ENCODE data around the gene EFHC1.
"Not testable (repeated sequence)": the region's sequence is repeated elsewhere in the genome, so short reads cannot be mapped to it uniquely, and the experiment has no call there.

The EFHC1 gene

GRCh38 chr6:52400313-52401041, 19.7 kb upstream of the EFHC1 start:
- no peak for DNase-seq

GRCh38 chr6:52403086-52403485, 17.1 kb upstream of the EFHC1 start:
- no peak for DNase-seq

GRCh38 chr6:52403627-52404026, 16.5 kb upstream of the EFHC1 start:
- DNase-seq, result peak; percentile 0 to 46

GRCh38 chr6:52405243-52405642, 14.9 kb upstream of the EFHC1 start:
- no peak for DNase-seq

GRCh38 chr6:52407467-52407866, 12.7 kb upstream of the EFHC1 start:
- DNase-seq, result peak; percentile 5 to 56

GRCh38 chr6:52409499-52409898, 10.6 kb upstream of the EFHC1 start:
- DNase-seq, result no peak

- no peak for DNase-seq
Observed at GRCh38 chr6:52410979-52411378, 9.2 kb upstream of the EFHC1 start.

- DNase-seq, result no peak
Observed at GRCh38 chr6:52411911-52412310, 8.2 kb upstream of the EFHC1 start.

GRCh38 chr6:52415333-52415732, 4.8 kb upstream of the EFHC1 start:
- no peak for DNase-seq

GRCh38 chr6:52415917-52416628, 4.1 kb upstream of the EFHC1 start:
- no peak for DNase-seq

GRCh38 chr6:52416629-52417151, 3.5 kb upstream of the EFHC1 start:
- peak; percentile 19 to 71 for DNase-seq

- no peak for DNase-seq
Observed at GRCh38 chr6:52417675-52418111, 2.4 kb upstream of the EFHC1 start.

- no peak for DNase-seq
Observed at GRCh38 chr6:52418606-52419005, 1.5 kb upstream of the EFHC1 start.

GRCh38 chr6:52420668-52421358, 671 bp downstream of the EFHC1 start:
- peak; percentile 42 to 65 for DNase-seq

GRCh38 chr6:52422156-52422555, 2.0 kb downstream of the EFHC1 start:
- no peak for DNase-seq

- DNase-seq, result no peak
Observed at GRCh38 chr6:52423448-52423847, 3.3 kb downstream of the EFHC1 start.

- no peak for DNase-seq
Observed at GRCh38 chr6:52423971-52424381, 3.8 kb downstream of the EFHC1 start.

- no peak for DNase-seq
Observed at GRCh38 chr6:52424513-52424912, 4.4 kb downstream of the EFHC1 start.

GRCh38 chr6:52426667-52427066, 6.5 kb downstream of the EFHC1 start:
- DNase-seq, result no peak

GRCh38 chr6:52433294-52433693, 13.2 kb downstream of the EFHC1 start:
- DNase-seq, result not testable (repeated sequence)

- peak in 1 of 2 experiments; percentile 41 for DNase-seq
Observed at GRCh38 chr6:52435345-52435744, 15.2 kb downstream of the EFHC1 start.

GRCh38 chr6:52438926-52439325, 18.8 kb downstream of the EFHC1 start:
- no peak for DNase-seq

GRCh38 chr6:52454556-52454955, 34.4 kb downstream of the EFHC1 start:
- no peak for DNase-seq

GRCh38 chr6:52457096-52457495, 37.0 kb downstream of the EFHC1 start:
- no peak for DNase-seq

All from NCI-H524 (cell line).